Activated B cell treated with CpG ODN at 0.5 μM for 24 hours (primary cell): ENCODE measurements around the gene TPRA1. TPM values are rescaled to one million over a fixed set of nuclear protein-coding genes. Genes with fewer than 3 reads are reported as not detected.
A peak's percentile ranks its signal among the peaks of the same experiment; 100 is the strongest.

Experiments used
- ATAC-seq: fragments of 200-7000 bp; cut with Tn5 transposase; one replicate; pipeline ENCODE4 v1.10.0; 2021; ENCODE audit warnings: low read depth, mild to moderate bottlenecking, moderate library complexity
- CTCF ChIA-PET: fragments of 350-600 bp; sonication (Branson Sonifier 250); formaldehyde crosslinking; loops from one replicate; lab custom pipeline; 2021; ENCODE audit warnings: antibody characterized with exemption; lab: Charles Lee
- POLR2A ChIA-PET: fragments of 350-600 bp; sonication (Branson Sonifier 250); formaldehyde crosslinking; loops from one replicate; lab custom pipeline; 2021; ENCODE audit warnings: antibody characterized with exemption; lab: Charles Lee
- DNase-seq: peaks from one replicate; pipeline ENCODE4 v3.0.0; 2022
- H3K27ac Mint-ChIP-seq: one replicate; pipeline ENCODE4 v1.8.0; 2020; ENCODE audit warnings: mixed read lengths
- H3K27me3 Mint-ChIP-seq: one replicate; pipeline ENCODE4 v1.8.0; 2021; ENCODE audit warnings: mixed read lengths
- H3K36me3 Mint-ChIP-seq: one replicate; pipeline ENCODE4 v1.8.0; 2021; ENCODE audit warnings: low read depth, mixed read lengths
- H3K4me1 Mint-ChIP-seq: one replicate; pipeline ENCODE4 v1.8.0; 2021; ENCODE audit warnings: mixed read lengths
- H3K4me3 Mint-ChIP-seq: one replicate; pipeline ENCODE4 v1.8.0; 2020; ENCODE audit warnings: mild to moderate bottlenecking, mixed read lengths
- H3K9me3 Mint-ChIP-seq: one replicate; pipeline ENCODE4 v1.8.0; 2020; ENCODE audit warnings: mixed read lengths
- intact Hi-C: fragments of 100-400 bp; cut with micrococcal nuclease; formaldehyde crosslinking; loops from one replicate; pipeline ENCODE4 v1.15.1; 2024
- total RNA-seq: library from RNA; stranded (reverse); gene quantifications from 2 replicates; pipeline ENCODE4 v1.2.3, GENCODE V29; 2022
- TF ChIP-seq, protein P1 (sequence below): fragments of 200-600 bp; IDR thresholded peaks from one replicate; pipeline ENCODE4 v1.8.0; 2022; ENCODE audit warnings: antibody characterized with exemption, mild to moderate bottlenecking

Gene TPRA1
- total RNA-seq, 1 donor from 2014 or later, result 17.5 TPM

- POLR2A ChIA-PET, result interaction anchor here (0.7 kb wide), 1 partner anchor 149 kb away, joined by 5 read pairs; no protein-coding TSS in a partner anchor
- H3K27ac Mint-ChIP-seq, result no peak overlapping the region
These were observed 42.5 kb downstream of the TPRA1 start for GRCh38 chr3:127547761-127548605.

GRCh38 chr3:127546970-127547733 lies 43.4 kb downstream of the TPRA1 start:
- peaks cover 3% of the 10 kb centered on the region for H3K27me3 Mint-ChIP-seq
- DNase-seq (no peak), ATAC-seq (no peak)
- intact Hi-C loops, result loop anchor here (1.0 to 2.0 kb wide), 2 partner anchors 564 to 1025 kb away; partner anchors contain the start of gene PLXNA1
- peaks cover 14% of the 10 kb centered on the region for H3K4me1 Mint-ChIP-seq
- TF ChIP-seq, protein P1, sequence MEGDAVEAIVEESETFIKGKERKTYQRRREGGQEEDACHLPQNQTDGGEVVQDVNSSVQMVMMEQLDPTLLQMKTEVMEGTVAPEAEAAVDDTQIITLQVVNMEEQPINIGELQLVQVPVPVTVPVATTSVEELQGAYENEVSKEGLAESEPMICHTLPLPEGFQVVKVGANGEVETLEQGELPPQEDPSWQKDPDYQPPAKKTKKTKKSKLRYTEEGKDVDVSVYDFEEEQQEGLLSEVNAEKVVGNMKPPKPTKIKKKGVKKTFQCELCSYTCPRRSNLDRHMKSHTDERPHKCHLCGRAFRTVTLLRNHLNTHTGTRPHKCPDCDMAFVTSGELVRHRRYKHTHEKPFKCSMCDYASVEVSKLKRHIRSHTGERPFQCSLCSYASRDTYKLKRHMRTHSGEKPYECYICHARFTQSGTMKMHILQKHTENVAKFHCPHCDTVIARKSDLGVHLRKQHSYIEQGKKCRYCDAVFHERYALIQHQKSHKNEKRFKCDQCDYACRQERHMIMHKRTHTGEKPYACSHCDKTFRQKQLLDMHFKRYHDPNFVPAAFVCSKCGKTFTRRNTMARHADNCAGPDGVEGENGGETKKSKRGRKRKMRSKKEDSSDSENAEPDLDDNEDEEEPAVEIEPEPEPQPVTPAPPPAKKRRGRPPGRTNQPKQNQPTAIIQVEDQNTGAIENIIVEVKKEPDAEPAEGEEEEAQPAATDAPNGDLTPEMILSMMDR, result no peak
- H3K4me3 Mint-ChIP-seq, result peak overlapping the region; percentile 80
- peak overlapping the region; percentile 12 for H3K27ac Mint-ChIP-seq
- no peaks in the 10 kb centered on the region for H3K9me3 Mint-ChIP-seq
- H3K36me3 Mint-ChIP-seq, result no peaks in the 10 kb centered on the region
- POLR2A ChIA-PET, result no interaction called here
- CTCF ChIA-PET, result interaction anchor here (0.7 to 3.9 kb wide), 12 partner anchors 11 to 1029 kb away, joined by 3 to 47 read pairs (median 5); partner anchors contain the start of genes CHST13 and TXNRD3

More at GRCh38 chr3:127547761-127548605, 42.5 kb downstream of the TPRA1 start:
- Mint-ChIP-seq H3K9me3 (no peaks in the 10 kb centered on the region), H3K36me3 (no peaks in the 10 kb centered on the region), H3K4me1 (peaks cover 14% of the 10 kb centered on the region), H3K4me3 (peak overlapping the region; percentile 66), H3K27me3 (peaks cover 5% of the 10 kb centered on the region)
- ATAC-seq (peak; percentile 93), DNase-seq (peak; percentile 76)
- TF ChIP-seq, protein P1, result no peak
- CTCF ChIA-PET, result interaction anchor here (0.9 to 3.9 kb wide), 11 partner anchors 12 to 1030 kb away, joined by 3 to 47 read pairs (median 5); partner anchors contain the start of gene CHST13
- intact Hi-C loops, result loop anchor here (1.0 to 2.0 kb wide), 2 partner anchors 565 to 1026 kb away; partner anchors contain the start of gene PLXNA1

DNA sequence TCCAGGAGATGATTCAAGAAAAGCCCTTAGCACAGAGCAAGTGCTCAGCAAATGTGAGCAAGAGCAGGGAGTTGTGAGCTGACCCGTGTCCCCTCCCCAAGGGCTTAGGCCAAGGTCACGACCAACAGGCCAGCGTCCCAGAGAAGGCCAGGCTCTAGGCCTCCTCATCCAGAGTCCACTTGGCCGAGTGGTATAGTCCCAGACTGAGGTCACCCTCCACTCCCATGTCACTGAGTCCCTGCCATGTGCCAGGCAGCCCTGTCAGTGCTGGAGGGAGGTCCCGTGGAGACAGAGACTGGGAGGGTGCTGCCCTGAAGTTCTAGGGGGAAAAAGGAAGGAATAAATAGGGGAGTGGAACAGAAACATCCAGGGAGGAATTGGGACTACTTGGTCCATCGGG lies 44.0 kb downstream of the TPRA1 start:
- TF ChIP-seq, protein P1, result no peak
- CTCF ChIA-PET, result interaction anchor here (0.6 to 3.9 kb wide), 10 partner anchors 10 to 1023 kb away, joined by 3 to 47 read pairs (median 5); partner anchors contain the start of genes CHST13 and TXNRD3
- Mint-ChIP-seq H3K4me3 (peak overlapping the region; percentile 80), H3K27me3 (peaks cover 3% of the 10 kb centered on the region), H3K4me1 (peaks cover 14% of the 10 kb centered on the region), H3K9me3 (no peaks in the 10 kb centered on the region), H3K36me3 (no peaks in the 10 kb centered on the region), H3K27ac (no peak overlapping the region)
- intact Hi-C loops, result loop anchor here (2.0 kb wide), 1 partner anchor 564 kb away; the partner anchor contains the start of gene PLXNA1
- DNase-seq (no peak), ATAC-seq (no peak)
- POLR2A ChIA-PET, result no interaction called here

DNA sequence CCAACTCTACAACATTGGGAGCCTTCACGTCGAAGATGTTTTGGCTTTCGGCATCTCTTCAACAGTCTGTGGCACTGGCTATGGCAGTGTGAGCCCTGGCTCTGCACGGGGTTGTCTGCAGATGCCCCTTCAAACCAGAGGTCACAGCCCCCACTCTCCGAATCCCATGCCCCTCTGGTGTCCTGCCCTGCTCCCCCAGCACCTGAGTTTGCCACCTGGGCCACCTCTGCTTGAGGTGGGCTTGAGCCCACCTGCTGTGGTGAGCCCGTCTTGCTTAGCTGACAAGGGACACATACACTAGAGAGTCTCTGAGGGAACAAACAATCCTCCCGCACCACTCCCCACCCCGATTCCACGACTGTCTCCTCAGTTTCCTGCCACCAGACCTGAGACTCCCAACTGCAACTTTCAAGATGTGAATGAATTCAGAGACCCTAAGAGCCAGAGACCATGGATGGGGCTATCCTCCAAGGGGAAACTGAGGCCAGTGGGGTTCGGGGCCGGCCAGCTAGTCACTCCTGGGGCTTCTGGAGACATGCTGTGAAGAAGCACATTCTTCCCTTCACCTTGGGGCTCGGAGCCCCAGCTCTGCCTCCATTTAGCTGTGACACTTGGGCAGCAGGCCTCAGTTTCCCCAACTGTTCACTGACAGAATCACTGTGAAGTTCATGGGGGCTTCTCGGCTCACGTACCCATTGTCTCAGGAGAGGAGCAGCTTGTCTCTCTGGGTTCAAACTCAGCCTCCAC lies 44.6 kb downstream of the TPRA1 start:
- no peak overlapping the region for H3K4me3 Mint-ChIP-seq
- ChIA-PET CTCF (interaction anchor here (0.6 to 3.5 kb wide), 8 partner anchors 19 to 1024 kb away, joined by 3 to 31 read pairs (median 5); partner anchors contain the start of gene TXNRD3), POLR2A (no interaction called here)
- no peaks in the 10 kb centered on the region for H3K36me3 Mint-ChIP-seq
- H3K4me1 Mint-ChIP-seq, result peaks cover 14% of the 10 kb centered on the region
- H3K9me3 Mint-ChIP-seq, result no peaks in the 10 kb centered on the region
- no peak for ATAC-seq
- H3K27ac Mint-ChIP-seq, result no peak overlapping the region
- DNase-seq, result no peak
- intact Hi-C loops, result loop anchor here (2.0 kb wide), 1 partner anchor 563 kb away; the partner anchor contains the start of gene PLXNA1
- TF ChIP-seq, protein P1, result no peak
- peaks cover 3% of the 10 kb centered on the region for H3K27me3 Mint-ChIP-seq
